Testis (tissue), 2 donors: ENCODE measurements around the gene ETS2.

Experiments
- POLR2A ChIP-seq: fragments of 450-650 bp; IDR thresholded peaks from one replicate; pipeline ENCODE4 v1.6.1; 2017; ENCODE audit warnings: antibody characterized with exemption, mild to moderate bottlenecking, moderate library complexity
- TF ChIP-seq, protein P1 (sequence below), 3 experiments: fragments of 450-650 bp in 2 of 3; fragments of 200-600 bp in 1 of 3; sonication (generic) in 1 of 3; IDR thresholded peaks; one replicate each; pipeline ENCODE4 v1.5.1; 2016 to 2019; ENCODE audit warnings: antibody characterized with exemption in 3 of 3, mild to moderate bottlenecking in 2 of 3, moderate library complexity in 1 of 3

DNA sequence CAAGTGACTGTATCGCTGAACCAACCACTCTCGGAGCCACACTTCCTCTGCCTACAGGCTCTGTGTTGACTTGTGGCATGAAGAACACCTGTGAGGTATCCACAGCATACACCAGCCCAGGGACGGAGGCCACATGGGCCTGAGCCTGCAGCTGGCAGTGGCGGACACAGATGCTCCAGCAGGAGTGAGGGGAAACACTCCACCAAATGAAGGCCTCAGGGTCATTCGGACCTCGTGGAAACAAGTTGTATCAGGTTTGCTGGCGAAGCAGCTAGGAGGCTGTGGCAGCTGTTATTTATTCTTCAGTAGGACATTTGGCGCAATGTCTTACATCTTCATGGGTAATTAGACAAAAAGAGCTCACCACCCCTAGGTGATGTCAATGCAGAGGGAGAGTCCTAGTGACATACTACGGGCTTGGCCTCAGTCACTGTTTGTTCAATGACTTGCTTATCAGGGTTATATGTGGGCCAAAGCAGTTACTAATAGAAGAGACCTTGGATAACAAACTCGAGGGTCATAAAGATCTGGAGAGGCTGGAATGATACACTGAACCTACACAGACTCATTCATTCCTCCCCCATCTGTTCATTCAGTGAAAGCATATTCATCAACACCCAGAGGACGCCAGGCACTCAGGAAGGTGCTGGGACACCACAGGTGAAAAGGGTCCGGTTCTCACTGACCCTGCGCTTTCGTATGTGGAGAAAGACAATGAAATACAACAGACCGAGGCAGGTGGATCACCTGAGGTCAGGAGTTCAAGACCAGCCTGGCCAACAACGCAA lies 11.6 kb upstream of the ETS2 start:
- no peak for TF ChIP-seq POLR2A
- TF ChIP-seq, protein P1, sequence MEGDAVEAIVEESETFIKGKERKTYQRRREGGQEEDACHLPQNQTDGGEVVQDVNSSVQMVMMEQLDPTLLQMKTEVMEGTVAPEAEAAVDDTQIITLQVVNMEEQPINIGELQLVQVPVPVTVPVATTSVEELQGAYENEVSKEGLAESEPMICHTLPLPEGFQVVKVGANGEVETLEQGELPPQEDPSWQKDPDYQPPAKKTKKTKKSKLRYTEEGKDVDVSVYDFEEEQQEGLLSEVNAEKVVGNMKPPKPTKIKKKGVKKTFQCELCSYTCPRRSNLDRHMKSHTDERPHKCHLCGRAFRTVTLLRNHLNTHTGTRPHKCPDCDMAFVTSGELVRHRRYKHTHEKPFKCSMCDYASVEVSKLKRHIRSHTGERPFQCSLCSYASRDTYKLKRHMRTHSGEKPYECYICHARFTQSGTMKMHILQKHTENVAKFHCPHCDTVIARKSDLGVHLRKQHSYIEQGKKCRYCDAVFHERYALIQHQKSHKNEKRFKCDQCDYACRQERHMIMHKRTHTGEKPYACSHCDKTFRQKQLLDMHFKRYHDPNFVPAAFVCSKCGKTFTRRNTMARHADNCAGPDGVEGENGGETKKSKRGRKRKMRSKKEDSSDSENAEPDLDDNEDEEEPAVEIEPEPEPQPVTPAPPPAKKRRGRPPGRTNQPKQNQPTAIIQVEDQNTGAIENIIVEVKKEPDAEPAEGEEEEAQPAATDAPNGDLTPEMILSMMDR (IDR thresholded peaks at IDR 0.05): no peak
